HepG2 (cell line): ENCODE results near the gene FAM222A. TPM values are rescaled to one million over a fixed set of nuclear protein-coding genes. Genes with fewer than 3 reads are reported as not detected.

Experiments used
- ATAC-seq: fragments of 200-7000 bp; cut with Tn5 transposase; 3 replicates; pipeline ENCODE4 v1.9.1; 2020; ENCODE audit warnings: mild to moderate bottlenecking, moderate library complexity
- BruUV-seq: library from RNA; stranded (reverse); fragments of 400-500 nt; replicated peaks from 2 replicates; lab custom pipeline; 2021; lab: Mats Ljungman, UMichigan
- CTCF ChIA-PET: fragments of 300-600 bp; formaldehyde crosslinking; extraction: SDS; loops from one replicate; lab custom pipeline; 2021; ENCODE audit warnings: low total read pairs, inconsistent platforms, low intra/inter-chr PET ratio; lab: Yijun Ruan, JAX
- POLR2A ChIA-PET: fragments of 350-600 bp; sonication (Branson Sonifier 250); formaldehyde crosslinking; loops from one replicate; lab custom pipeline; 2020; ENCODE audit warnings: antibody characterized with exemption, inconsistent platforms; lab: Yijun Ruan, JAX
- DNase-seq: peaks from one replicate; pipeline ENCODE4 v3.0.0-alpha.2; 2015; ENCODE audit warnings: low spot score
- FAIRE-seq: peaks from 3 replicates; lab custom pipeline; 2011; peaks lifted over from hg19 to GRCh38; lab: Jason Lieb, UNC
- H2AFZ ChIP-seq: one replicate; pipeline ENCODE4 v1.6.1; 2011; ENCODE audit warnings: low read length, inconsistent platforms
- H3K27ac ChIP-seq: fragments of 300-600 bp; 3 replicates; pipeline ENCODE4 v1.8.0; 2011; ENCODE audit warnings: mixed run types, mild to moderate bottlenecking, mixed read lengths, low read length, inconsistent platforms; ENCODE audit not compliant: insufficient read depth; ENCODE audit errors: extremely low read length
- H3K27me3 ChIP-seq, 2 experiments: fragments of 200-600 bp in 1 of 2; 2 replicates in 1 of 2; 3 replicates in 1 of 2; pipeline versions ENCODE4 v1.6.0 to v1.8.0; 2011; ENCODE audit warnings: low read length in 2 of 2, mild to moderate bottlenecking in 2 of 2, moderate library complexity in 2 of 2, inconsistent platforms in 1 of 2; ENCODE audit not compliant: insufficient read depth in 2 of 2, control insufficient read depth in 1 of 2
- H3K36me3 ChIP-seq, 2 experiments: fragments of 200-600 bp in 1 of 2; replicated peaks in 1 of 2; 2 replicates in 1 of 2; 3 replicates in 1 of 2; pipeline versions ENCODE4 v1.5.1 to v1.8.0; 2011; ENCODE audit warnings: low read length in 2 of 2, inconsistent platforms in 1 of 2; ENCODE audit not compliant: insufficient read depth in 2 of 2, control insufficient read depth in 1 of 2
- H3K4me1 ChIP-seq: 2 replicates; pipeline ENCODE4 v1.5.1; 2012; ENCODE audit warnings: low read length, inconsistent platforms; ENCODE audit not compliant: insufficient read depth
- H3K4me2 ChIP-seq: 2 replicates; pipeline ENCODE4 v1.6.0; 2011; ENCODE audit warnings: low read depth, low read length, inconsistent platforms
- H3K4me3 ChIP-seq, 3 experiments: fragments of 200-600 bp in 1 of 3; sonication (generic), shearing (Covaris generic) in 1 of 3; replicated peaks in 1 of 3; 2 replicates each; pipeline ENCODE4 v1.5.1; 2011 to 2016; ENCODE audit warnings: low read length in 3 of 3, inconsistent platforms in 2 of 3, low read depth in 2 of 3, mild to moderate bottlenecking in 2 of 3, control low read depth in 1 of 3, mixed read lengths in 1 of 3; ENCODE audit not compliant: insufficient read depth in 1 of 3
- H3K79me2 ChIP-seq: one replicate; pipeline ENCODE4 v1.6.1; 2011; ENCODE audit warnings: low read length, inconsistent platforms; ENCODE audit not compliant: insufficient read depth
- H3K9ac ChIP-seq: 2 replicates; pipeline ENCODE4 v1.6.0; 2011; ENCODE audit warnings: mild to moderate bottlenecking, low read depth, low read length, inconsistent platforms; ENCODE audit not compliant: insufficient read depth
- H3K9me3 ChIP-seq: 2 replicates; pipeline ENCODE4 v1.5.1; 2012; ENCODE audit warnings: mild to moderate bottlenecking, low read length
- H4K20me1 ChIP-seq: 2 replicates; pipeline ENCODE4 v1.6.0; 2011; ENCODE audit warnings: inconsistent platforms, mild to moderate bottlenecking, low read length, moderate library complexity; ENCODE audit not compliant: insufficient read depth
- CEBPB ChIP-seq: IDR thresholded peaks from 2 replicates; pipeline ENCODE4 v1.6.1; 2011; ENCODE audit warnings: low read depth, low read length, improper control_type of control experiment, borderline replicate concordance
- FOXP4 ChIP-seq: sonication (generic); formaldehyde crosslinking; IDR thresholded peaks from 2 replicates; pipeline ENCODE4 v1.4.0; 2020; ENCODE audit warnings: missing genetic modification reagents
- TAF15 ChIP-seq: fragments of 200-400 bp; formaldehyde crosslinking; IDR thresholded peaks from one replicate; pipeline ENCODE4 v1.6.1; 2018; ENCODE audit warnings: mild to moderate bottlenecking, low read depth, low read length; ENCODE audit not compliant: poor library complexity, severe bottlenecking
- ZNF17 ChIP-seq: sonication (generic); formaldehyde crosslinking; IDR thresholded peaks from 2 replicates; pipeline ENCODE4 v1.5.0; 2020; ENCODE audit warnings: mild to moderate bottlenecking, missing genetic modification reagents
- ZNF282 ChIP-seq: fragments of 450-650 bp; IDR thresholded peaks from 2 replicates; pipeline ENCODE4 v1.6.1; 2018; ENCODE audit not compliant: partially characterized antibody
- ZNF614 ChIP-seq: IDR thresholded peaks from 2 replicates; pipeline ENCODE4 v1.6.1; 2018; ENCODE audit warnings: missing biosample characterization, missing genetic modification reagents, inconsistent platforms, borderline replicate concordance
- WGBS: methylation state at CpG from one replicate; pipeline ENCODE4 v1.1.6; 2017; ENCODE audit warnings: low lambda C conversion rate; 5-methylcytosine and 5-hydroxymethylcytosine counted together
- in situ Hi-C: cut with HindIII; loops from 2 replicates; pipeline ENCODE4 v1.10.0; 2017; ENCODE audit warnings: low pct_unique_long_range_greater_than_20kb; ENCODE audit not compliant: extremely low pct_ligation_motif_present
- intact Hi-C: fragments of 100-400 bp; cut with micrococcal nuclease; formaldehyde crosslinking; loops from one replicate; pipeline ENCODE4 v1.10.0; 2022; ENCODE audit not compliant: unreplicated experiment
- polyA plus RNA-seq, 8 experiments: library from polyadenylated mRNA; depleted of rRNA in 3 of 8; stranded (reverse) in 7 of 8; unstranded in 1 of 8; fragments of >200 nt; fragmentation: Illumina TruSeq in 4 of 8; extraction: Trizol in 4 of 8; gene quantifications; 2 replicates each; pipeline versions ENCODE4 v1.2.1 to v1.2.3, GENCODE V29; 2011 to 2016; ENCODE audit warnings: low read depth in 4 of 8, missing spikeins in 1 of 8, mixed read lengths in 1 of 8; ENCODE audit not compliant: insufficient read depth in 1 of 8
- total RNA-seq, 5 experiments: library from RNA; depleted of rRNA; stranded (reverse); fragments of >200 nt; fragmentation: Illumina TruSeq; extraction: Trizol; gene quantifications; 2 replicates each; pipeline ENCODE4 v1.2.3, GENCODE V29; 2016; ENCODE audit warnings: low read depth in 1 of 5
- TF ChIP-seq, protein P1 (sequence below): sonication (generic); formaldehyde crosslinking; IDR thresholded peaks from 2 replicates; pipeline ENCODE4 v1.4.0; 2020; ENCODE audit warnings: missing genetic modification reagents, borderline replicate concordance

The FAM222A gene
- total and polyA plus RNA-seq, 2 of the 13 experiments (the other 11 are each of a cell fraction or from before 2014, with no cell fraction given) = 2.7 to 9.6 TPM

- no peak overlapping the region for H3K4me3 ChIP-seq
- POLR2A ChIA-PET = no interaction called here
- no peak for FAIRE-seq
- ATAC-seq = no peak
- peaks cover 1 to 10% of the 10 kb centered on the region in 2 experiments; a peak in 2 of 5 replicates for H3K27me3 ChIP-seq
- H3K4me1 ChIP-seq = peaks cover 39% of the 10 kb centered on the region
- no peaks in the 10 kb centered on the region for H3K9me3 ChIP-seq
- no peak overlapping the region for H3K4me2 ChIP-seq
- no peak overlapping the region for H3K27ac ChIP-seq
- peak; percentile 14; the same call in 1 of the 2 replicates for TF ChIP-seq CEBPB
- TF ChIP-seq, protein P1, sequence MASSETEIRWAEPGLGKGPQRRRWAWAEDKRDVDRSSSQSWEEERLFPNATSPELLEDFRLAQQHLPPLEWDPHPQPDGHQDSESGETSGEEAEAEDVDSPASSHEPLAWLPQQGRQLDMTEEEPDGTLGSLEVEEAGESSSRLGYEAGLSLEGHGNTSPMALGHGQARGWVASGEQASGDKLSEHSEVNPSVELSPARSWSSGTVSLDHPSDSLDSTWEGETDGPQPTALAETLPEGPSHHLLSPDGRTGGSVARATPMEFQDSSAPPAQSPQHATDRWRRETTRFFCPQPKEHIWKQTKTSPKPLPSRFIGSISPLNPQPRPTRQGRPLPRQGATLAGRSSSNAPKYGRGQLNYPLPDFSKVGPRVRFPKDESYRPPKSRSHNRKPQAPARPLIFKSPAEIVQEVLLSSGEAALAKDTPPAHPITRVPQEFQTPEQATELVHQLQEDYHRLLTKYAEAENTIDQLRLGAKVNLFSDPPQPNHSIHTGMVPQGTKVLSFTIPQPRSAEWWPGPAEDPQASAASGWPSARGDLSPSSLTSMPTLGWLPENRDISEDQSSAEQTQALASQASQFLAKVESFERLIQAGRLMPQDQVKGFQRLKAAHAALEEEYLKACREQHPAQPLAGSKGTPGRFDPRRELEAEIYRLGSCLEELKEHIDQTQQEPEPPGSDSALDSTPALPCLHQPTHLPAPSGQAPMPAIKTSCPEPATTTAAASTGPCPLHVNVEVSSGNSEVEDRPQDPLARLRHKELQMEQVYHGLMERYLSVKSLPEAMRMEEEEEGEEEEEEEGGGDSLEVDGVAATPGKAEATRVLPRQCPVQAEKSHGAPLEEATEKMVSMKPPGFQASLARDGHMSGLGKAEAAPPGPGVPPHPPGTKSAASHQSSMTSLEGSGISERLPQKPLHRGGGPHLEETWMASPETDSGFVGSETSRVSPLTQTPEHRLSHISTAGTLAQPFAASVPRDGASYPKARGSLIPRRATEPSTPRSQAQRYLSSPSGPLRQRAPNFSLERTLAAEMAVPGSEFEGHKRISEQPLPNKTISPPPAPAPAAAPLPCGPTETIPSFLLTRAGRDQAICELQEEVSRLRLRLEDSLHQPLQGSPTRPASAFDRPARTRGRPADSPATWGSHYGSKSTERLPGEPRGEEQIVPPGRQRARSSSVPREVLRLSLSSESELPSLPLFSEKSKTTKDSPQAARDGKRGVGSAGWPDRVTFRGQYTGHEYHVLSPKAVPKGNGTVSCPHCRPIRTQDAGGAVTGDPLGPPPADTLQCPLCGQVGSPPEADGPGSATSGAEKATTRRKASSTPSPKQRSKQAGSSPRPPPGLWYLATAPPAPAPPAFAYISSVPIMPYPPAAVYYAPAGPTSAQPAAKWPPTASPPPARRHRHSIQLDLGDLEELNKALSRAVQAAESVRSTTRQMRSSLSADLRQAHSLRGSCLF (CRISPR knock-in tag) = no peak
- WGBS = 80% methylated on average over 1 of the region's 1 CpG
- in situ Hi-C loops (no loop called here), intact Hi-C loops (no loop called here)
- CTCF ChIA-PET = no interaction called here
- DNase-seq = no peak
- H2AFZ ChIP-seq = no peak overlapping the region
- no peaks in the 10 kb centered on the region for H3K79me2 ChIP-seq
- BruUV-seq = no TSS peak
- no peak overlapping the region for H3K9ac ChIP-seq
- no peaks in the 10 kb centered on the region for H4K20me1 ChIP-seq
- no peaks in the 10 kb centered on the region for H3K36me3 ChIP-seq
Observed at GRCh38 chr12:109682708-109683060, 30.9 kb upstream of the FAM222A start.

- no peak for TF ChIP-seq ZNF17 (CRISPR knock-in tag)
- no peak for TF ChIP-seq TAF15
- TF ChIP-seq ZNF282 = peak; percentile 35
- no peak for TF ChIP-seq FOXP4 (CRISPR knock-in tag)
- no peak for TF ChIP-seq ZNF614 (CRISPR knock-in tag)
- TF ChIP-seq, all 625 proteins: peak for 1
- ATAC-seq (no peak), DNase-seq (no peak), FAIRE-seq (no peak)
- no peak overlapping the region for H3K4me2 ChIP-seq
- peaks cover 1 to 4% of the 10 kb centered on the region in 2 experiments; a peak in 1 of 5 replicates for H3K27me3 ChIP-seq
- no peaks in the 10 kb centered on the region for H4K20me1 ChIP-seq
- in situ Hi-C loops = no loop called here
- CTCF ChIA-PET = no interaction called here
- no peaks in the 10 kb centered on the region for H3K9me3 ChIP-seq
- no peaks in the 10 kb centered on the region for H3K79me2 ChIP-seq
- H3K9ac ChIP-seq = no peak overlapping the region
- no peak overlapping the region for H3K27ac ChIP-seq
- no TSS peak for BruUV-seq
- no peak overlapping the region for H2AFZ ChIP-seq
- intact Hi-C loops = no loop called here
- POLR2A ChIA-PET = no interaction called here
- peaks cover 39% of the 10 kb centered on the region for H3K4me1 ChIP-seq
- H3K36me3 ChIP-seq = no peaks in the 10 kb centered on the region
- no peak overlapping the region for H3K4me3 ChIP-seq
Observed at GRCh38 chr12:109683316-109683715, 30.3 kb upstream of the FAM222A start.
